Activated CD4-positive, alpha-beta T cell treated with anti-CD3 and anti-CD28 coated beads, Interleukin-10, Interleukin-2, amounts not matched to agents 100 ng/mL and 50 ng/mL, durations not matched to agents 16 hours and 8 hours (primary cell): ENCODE results near the gene MTHFD1.

Experiments
- DNase-seq: peaks from one replicate; pipeline ENCODE4 v3.0.0-alpha.2; 2020

The MTHFD1 gene

DNA sequence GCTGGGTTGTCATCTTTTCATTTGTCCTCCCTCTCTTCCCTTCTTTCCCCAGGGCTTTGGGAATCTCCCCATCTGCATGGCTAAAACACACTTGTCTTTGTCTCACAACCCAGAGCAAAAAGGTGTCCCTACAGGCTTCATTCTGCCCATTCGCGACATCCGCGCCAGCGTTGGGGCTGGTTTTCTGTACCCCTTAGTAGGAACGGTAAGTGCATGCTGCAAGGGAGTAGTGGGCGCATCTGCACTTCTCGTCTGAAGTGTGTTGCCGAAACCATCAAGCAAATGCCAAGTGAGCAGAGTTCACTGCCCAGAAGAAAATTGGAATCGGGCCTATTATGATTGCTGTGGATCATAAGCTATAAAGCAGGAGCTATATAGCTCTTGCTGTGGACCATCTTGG is 66.5 kb downstream of the MTHFD1 start:
- DNase-seq: no peak

DNA sequence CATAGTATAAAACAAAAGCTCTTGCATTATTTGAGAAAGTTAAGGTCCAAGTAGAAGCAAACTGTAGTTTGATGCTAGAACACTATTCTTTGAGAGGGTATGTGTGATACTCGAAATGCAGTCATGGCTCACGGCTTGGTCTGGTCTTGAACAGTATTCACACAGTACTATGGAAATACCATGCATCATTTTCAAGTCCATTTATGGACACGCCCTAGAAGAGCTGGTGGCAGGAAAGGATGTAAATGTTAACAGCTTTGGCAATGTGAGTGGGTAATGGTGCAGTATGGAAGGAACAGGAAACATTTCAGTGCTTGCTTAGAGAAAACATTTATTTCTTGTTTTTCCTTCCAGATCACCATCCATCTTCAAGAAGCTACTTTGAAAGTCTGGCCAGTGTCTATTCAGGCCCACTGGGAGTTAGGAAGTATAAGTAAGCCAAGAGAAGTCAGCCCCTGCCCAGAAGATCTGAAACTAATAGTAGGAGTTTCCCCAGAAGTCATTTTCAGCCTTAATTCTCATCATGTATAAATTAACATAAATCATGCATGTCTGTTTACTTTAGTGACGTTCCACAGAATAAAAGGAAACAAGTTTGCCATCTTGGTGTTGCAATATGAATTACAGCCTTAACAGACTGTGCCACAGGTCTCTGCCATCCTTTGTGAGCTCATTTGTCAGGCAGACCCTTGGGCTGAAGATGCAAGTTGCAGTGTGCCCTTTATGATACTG is 71.4 kb downstream of the MTHFD1 start:
- no peak for DNase-seq

DNA sequence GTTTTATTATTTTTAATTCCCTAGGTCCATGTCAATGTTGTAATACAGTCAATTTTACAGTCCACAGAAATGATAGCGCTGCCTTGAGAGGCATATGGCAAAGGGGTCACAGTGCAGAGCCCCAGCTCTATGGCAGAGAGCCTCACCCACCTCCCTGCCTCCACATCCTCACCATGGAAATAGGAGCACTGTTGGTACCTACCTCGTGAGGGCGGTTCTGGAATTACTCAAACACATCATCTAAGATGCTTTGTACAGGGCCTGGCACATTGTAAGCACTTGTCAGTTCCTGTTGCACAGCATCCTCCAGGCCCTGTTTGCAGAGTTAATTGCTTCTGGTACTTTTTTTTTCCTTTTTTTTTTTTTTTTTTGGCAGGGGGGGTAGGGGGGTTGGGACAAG is 73.1 kb downstream of the MTHFD1 start:
- no peak for DNase-seq

DNA sequence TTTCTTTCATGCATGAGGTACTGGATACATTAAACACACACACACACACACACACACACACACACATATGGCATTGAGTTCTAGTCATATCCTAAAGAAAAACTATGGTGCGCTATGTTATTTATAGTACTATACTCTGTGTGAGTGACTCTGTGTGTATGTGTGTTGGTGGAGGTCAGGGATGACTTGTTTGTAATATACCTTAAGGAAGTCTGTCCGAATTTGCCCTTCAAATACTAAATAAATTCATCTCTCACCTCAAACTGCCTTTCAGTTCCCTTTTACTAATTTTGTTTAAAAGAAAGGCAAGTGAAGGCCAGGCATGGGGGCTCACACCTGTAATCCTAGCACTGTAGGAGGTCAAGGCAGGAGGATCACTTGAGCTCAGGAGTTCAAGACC is 75.0 kb downstream of the MTHFD1 start:
- DNase-seq: no peak

DNA sequence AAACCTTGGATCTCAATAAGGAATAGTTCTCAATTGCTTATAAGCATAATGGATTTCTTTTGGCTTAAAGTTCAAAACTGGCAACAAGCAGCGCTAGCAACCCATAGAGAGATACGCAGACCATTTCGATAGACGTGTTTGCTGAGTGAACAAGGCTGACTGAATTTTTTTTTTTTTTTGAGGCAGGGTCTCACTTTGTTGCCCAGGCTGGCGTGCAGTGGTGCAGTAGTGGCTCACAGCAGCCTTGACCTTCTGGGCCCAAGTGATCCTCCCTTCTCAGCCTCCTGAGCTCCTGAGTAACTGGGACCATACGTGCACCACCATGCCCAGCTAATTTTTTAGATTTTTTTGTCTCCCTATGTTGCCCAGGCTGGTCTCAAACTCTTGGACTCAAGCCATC is 75.7 kb downstream of the MTHFD1 start:
- no peak for DNase-seq

DNA sequence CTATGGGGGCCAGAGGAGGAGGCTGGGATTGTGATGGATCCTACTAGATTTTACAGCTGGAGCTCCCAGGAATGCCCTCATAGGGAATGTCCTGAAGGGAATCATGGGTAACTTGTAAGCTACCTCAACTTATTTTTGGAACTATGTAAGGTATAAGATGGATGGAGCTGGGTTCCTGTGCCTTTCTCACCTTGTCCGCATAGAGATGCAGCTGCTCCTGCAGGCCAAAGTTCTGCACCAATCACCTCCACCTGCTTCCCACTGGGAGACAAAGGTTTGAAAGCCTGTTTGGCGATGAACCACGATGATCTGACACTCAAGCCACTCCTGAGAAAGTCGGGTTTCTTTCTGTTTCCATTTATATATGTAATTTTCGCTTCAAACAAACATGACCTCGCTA is 76.5 kb downstream of the MTHFD1 start:
- no peak for DNase-seq

DNA sequence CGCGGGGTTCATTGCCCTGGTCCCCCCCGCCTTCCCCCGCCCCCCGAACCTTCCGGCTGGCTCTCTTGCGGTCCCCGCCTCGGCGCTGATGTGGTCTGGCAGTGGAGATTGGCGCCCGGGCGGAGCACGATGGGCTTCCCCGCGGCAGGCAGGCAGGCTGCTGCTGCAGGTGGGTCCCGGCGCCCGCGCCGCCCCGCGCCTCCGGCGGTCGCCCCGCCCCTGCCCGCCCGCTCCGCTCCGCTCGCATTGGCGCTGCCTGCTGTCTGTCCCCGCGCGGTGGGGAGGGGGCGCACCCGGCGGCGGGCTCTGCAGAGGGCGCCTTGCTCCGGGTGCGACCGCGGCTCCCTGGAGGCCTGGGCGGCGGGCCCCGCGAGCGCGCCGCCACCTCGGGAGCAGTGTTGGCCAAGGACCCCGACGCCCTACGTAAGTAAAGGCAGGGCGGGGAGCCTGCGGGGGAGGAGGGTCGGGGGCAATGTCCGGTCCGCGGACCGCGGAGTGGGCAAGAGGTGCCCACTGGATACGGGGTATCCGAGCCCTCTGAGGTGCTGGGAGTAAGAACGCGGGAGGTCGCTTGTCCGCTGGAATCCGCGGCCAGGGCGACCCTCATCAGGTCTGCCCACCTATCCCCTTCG is 77.2 kb downstream of the MTHFD1 start, which contains the start of gene AKAP5:
AKAP5 (plus strand) TSS at position 309 of the 632 bp plus-strand sequence. CDS start 2,896 bp downstream, outside the sequence.
- peak; percentile 65 for DNase-seq

DNA sequence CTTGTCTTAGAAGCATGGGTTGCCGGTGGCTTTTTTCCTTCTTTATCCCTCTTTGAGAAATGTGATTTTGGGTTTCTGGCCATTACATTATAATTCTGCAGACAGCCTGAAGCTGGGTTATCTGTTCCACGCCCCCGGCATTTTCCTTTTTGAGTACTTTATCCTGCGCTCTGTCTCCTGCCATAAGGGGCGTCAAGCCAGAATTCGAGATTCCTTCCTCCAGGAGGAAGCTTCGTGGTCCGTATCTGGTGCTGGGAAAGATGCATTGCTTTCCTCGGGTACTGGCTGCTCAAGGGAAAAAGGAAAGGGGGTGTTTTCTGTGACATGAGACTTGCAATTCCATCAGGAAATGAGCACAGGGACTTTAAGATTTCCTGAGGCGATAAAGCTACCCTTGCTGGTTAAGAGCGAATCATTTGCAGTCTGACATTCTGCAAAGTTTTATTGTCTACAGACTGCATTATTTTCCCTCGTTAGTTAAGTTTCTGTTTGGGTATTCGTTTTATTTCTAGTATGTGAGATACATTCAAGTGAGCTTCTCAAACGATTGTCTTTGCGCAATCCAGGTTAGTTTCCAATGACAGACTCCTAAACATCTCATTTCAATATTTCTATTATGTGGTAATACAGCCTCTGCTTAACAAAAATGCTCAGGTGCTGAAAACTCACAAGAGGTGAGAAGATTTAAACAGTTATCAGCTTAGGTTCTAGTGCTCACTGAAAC is 77.8 kb downstream of the MTHFD1 start:
- no peak for DNase-seq

DNA sequence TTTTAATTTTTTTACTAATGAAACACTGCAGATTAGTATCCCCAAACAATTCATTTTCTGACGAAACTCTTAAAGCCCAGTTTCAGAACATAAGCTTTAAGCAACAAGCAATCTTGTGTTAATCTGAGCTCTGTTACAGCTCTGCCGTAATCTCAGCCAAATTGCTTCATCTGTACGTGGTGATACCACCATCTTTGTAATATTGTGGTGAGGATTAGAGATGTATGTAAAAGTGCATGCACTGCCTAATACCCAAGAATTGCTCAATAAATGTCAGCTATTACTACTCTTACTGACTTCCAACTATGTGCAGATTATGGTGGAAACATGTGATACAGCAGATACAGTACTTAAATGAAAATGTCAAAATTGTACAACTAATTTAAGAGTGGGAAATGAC is 78.9 kb downstream of the MTHFD1 start:
- DNase-seq: no peak

DNA sequence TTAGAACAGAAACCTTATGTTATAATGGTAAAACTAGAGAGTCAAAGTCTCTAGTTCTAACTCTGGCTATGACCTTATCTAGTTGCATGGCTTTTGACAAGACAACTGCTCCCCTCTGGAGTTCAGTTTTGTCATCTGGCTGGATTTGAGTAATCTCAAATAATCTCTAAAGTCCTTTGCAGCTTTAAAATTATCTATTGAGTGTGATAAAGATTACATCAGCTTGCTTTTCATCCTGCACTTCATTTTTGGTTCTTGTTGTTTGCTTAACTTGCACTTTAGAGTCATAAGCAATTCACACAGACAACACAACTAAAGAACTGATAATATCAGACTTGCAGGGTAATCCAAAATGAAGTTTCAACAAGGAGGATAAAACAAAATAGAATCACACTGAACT is 79.4 kb downstream of the MTHFD1 start:
- peak; percentile 34 for DNase-seq

DNA sequence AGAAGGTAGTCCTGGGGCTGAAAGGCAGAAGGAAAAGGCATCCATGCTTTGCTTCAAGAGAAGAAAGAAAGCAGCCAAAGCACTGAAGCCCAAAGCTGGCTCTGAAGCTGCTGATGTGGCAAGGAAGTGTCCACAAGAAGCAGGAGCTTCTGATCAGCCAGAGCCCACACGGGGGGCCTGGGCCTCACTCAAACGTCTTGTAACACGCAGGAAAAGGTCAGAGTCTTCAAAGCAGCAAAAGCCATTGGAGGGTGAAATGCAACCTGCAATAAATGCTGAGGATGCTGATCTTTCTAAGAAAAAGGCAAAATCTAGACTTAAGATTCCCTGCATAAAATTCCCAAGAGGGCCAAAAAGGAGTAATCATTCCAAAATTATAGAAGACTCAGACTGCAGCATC is 80.3 kb downstream of the MTHFD1 start:
- DNase-seq: no peak

DNA sequence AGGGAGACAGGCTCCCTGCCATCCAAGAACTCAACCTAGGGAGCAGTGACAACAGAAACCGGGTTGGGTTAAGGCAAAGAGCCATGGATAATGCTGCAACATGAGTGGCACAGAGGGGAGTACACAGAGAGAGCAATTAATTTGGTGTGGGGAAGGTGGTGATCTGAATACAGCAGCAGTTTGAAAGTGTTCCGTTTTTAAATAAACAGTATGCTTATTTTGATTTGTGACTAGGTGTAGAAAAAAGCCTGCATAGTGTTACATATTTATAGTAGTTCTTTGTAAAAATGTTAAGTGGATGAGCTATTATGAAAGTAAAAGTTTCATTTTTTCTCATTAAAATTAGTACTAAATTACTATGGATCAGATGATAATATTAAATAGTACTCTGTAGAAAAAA is 85.9 kb downstream of the MTHFD1 start:
- peak; percentile 26 for DNase-seq

DNA sequence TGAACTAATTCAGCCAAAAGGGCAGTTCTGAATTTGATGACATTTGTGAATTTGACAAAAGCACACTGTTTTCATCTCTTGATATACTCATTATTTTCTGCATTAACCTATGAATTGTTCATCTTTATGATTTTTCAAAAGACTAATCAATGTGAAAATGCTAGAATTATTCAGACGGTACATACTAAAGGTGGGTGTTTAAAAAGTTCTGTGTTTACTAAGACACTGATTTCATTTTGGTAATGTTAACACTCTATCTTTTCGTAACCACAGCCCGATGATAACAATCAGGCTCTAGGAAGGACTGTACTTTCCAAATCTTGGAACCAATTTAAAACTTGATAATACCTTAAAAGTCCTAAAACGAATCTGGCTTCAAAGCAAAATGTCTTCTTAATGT is 86.5 kb downstream of the MTHFD1 start:
- DNase-seq: no peak

DNA sequence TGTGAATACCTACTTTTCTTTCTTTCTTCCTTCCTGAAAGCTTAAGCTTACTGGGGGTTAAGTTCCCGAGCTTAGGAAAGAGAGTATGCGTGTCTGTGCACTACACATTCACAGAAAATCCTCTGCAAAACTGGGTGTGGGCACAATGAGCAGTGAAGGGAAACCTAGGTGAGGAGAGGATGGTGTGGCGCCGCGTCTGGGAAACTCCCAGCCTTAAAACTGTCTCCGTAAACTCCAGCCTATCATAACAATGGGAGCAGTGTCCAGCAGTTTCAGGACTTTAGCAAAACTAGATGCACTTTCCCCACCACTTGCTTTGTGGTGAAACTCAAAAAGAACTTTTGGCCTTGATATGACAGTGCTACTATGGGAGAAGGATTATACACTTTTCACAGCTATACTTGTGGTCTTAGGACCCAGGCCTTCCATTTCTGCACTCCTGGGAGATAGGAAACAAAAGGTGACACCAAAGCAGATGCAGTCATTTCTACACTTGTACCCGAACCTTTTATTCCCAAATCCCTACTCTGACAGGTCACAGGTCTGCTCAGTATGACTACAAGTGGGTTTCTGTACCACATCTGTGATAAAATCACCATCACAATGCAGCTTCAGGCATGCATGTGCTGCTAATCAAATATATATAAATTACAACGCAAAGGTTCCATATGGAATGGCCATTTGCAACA is 87.6 kb downstream of the MTHFD1 start:
- DNase-seq: no peak

DNA sequence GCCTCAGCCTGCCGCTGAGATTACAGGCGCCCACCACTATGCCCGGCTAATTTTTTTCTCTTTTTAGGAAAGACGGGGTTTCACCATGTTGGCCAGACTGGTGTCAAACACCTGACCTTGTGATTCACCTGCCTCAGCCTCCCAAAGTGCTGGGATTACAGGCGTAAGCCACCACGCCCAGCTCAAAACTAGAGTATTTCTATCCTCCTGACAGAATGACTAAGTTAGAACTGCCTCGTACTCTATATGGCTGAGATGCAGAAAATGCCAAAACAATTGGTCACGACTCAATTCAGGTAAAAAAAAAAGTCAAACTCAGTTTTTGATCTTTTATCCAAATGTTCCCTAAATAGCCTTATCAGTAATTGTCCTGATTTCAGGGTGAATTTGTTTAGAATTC is 88.3 kb downstream of the MTHFD1 start:
- DNase-seq: no peak

DNA sequence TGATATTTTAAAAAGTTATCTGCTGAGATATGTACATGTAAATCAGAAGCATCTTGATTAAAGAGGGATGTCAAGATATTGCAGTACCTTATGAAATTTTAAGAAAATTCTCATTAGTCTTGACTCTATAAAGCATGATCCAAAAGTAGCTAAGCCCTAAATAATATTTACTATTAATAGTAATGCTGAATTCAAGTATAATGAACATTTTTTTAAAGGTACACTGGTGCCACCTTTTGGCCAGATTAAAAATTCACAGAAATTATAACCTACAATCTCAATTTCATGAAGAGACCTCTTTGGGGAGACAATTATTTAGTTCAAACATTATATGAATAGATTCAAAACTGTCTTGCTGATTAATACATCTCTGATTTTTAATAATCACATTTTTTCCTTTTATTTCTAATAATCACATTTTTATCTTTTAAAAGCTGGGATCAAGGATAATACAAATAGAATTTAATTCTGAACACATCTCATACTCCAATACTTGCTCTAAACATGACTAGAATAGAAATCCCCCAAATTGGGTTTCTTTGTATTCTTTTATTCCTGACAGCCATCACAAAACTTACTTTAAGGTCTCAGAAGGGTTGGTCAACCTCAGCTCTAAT is 90.6 kb downstream of the MTHFD1 start:
- DNase-seq: no peak

DNA sequence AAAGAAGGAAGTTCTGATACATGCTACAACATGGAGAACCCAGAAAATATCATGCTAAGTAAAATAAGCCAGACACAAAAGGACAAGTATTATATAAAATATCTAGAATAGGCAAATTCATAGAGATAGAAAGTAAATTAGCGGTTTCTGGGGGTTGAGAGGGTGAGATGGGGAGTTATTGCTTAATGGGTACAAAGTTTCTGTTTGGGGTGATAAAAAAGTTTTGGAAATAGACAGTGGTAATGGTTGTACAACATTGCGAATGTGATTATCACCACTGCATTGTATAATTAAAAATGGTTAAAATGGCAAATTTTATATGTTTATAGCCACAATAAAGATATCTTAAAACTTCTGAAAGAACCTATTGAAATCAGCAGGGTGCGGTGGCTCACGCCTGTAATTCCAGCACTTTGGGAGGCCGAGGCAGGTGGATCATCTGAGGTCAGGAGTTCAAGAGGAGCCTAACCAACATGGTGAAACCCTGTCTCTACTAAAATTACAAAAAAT is 100.5 kb downstream of the MTHFD1 start:
- DNase-seq: no peak

DNA sequence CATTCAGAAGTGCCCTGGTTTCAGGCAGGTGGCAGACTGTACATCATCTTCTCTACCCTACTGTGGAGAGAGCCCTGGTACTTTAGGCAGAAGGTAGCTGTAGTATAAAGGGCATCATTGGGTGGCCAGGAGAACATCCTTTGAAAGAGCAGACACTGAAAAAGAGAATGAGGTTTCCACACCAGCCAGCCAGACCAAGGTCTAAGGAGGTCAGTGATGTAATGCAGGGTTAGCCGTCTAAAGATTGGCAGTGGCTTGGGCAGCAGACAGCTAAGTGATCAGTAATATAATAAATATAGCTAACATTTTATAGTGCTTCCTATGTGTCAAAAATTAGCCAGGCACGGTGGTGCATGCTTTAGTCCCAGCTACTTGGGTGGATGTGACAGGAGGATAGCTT is 103.5 kb downstream of the MTHFD1 start:
- DNase-seq: no peak

DNA sequence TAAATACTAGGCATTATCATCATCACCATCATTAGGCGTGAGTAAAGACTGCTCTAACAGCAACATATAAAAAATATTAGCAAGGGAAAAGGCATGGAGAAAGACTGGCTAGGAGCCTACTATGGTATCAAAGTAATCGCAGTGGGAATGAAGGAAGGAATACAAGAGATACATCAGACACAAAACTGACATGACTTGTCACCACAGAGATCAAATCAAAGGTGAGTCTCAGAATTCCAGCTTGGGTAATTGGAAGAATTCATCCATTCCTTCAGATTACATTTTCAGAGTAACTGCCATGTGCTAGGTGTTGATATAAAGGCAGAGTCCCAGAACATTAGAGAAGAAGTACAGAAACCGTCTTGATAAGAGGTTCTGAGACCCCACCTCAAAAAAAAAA is 105.3 kb downstream of the MTHFD1 start:
- DNase-seq: no peak

DNA sequence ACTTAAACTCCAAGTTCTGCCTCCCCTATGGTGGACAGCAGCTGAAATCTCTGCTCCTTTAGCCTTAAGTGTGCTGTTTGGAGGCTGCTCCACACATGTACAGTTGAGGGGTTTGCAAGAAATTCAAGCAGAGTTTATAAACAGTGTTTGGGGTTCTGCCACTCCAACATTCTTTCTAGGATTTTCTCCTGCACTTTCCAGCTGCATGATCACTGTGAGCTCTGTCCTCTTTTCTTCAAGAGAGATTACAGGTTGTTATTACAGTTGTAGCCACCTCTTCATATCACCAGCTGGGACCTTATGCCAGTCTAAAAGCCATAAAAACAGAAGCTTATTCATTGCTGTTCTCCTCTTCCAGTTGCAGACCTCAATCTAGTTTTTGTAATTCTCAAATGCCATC is 107.1 kb downstream of the MTHFD1 start:
- DNase-seq: no peak

DNA sequence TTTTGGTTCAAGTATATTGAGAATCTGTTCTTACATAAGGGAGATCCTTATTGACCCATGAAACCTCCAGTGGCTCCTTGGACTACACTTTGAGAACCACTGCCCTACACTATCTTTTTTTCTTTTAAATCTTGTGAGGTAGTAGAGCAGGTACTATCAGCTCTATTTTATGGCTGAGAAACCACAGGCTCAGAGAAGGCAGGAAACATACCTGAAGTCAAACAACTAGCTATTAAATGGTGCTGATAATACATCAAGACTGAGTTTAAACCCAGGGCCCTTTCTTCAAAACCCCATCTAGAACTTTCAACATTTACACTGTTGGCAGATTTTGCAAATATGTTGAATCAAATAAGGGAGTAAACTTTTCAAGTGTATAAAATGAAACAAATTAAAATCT is 108.6 kb downstream of the MTHFD1 start:
- no peak for DNase-seq

DNA sequence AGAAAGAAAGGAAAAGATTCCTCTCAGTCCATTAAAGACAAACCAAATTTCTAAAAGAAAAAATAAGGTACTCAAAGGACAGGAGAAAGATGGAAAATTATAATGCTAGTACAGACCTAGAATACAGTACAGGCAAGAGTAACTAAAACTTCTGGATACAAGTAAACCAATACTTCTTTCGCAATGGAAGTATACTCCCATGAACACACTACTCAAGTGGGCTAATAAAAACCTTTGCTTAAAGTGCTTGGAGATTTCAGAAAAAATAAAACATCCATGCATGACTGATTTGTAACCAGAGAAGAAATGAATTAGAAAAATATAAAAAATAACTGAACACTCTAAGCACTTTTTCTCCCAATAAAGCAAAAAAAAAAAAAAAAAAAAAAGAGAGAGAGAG is 111.9 kb downstream of the MTHFD1 start:
- no peak for DNase-seq
